Measurements from ENCODE around the gene GTPBP6.
"Not testable (repeated sequence)": the region's sequence is repeated elsewhere in the genome, so short reads cannot be mapped to it uniquely, and the experiment has no call there.

The GTPBP6 gene

DNA sequence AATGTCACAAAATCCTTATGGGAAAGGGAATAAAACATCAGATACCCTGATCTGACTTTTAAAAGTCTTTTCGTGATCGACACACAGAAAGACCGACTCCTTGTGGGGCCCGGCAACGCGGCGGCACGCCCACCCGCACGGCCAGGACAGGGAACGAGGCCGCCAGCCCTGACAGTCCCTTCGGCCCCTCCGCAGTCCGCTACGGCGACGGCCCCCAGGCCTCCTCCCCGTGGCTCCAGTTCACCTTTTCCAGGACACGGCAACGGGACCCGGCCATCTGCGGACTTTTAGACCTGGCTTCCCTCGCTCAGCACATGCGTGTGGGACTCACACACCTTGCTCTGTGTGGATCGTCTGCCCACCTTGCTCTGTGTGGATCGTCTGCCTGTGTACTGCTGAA is 33.6 kb upstream of the GTPBP6 start:
- DNase-seq (ENCODE audit: low read depth): no peak
- H3K4me3 ChIP-seq (ENCODE audit: low read depth, low read length): no peak overlapping the region
- TF ChIP-seq MYC (IDR thresholded peaks at IDR 0.05; ENCODE audit: low read depth, low read length) (no peak), POLR2A (IDR thresholded peaks at IDR 0.05; ENCODE audit: extremely low read depth, insufficient read length) (no peak)
- TF ChIP-seq, protein P1, sequence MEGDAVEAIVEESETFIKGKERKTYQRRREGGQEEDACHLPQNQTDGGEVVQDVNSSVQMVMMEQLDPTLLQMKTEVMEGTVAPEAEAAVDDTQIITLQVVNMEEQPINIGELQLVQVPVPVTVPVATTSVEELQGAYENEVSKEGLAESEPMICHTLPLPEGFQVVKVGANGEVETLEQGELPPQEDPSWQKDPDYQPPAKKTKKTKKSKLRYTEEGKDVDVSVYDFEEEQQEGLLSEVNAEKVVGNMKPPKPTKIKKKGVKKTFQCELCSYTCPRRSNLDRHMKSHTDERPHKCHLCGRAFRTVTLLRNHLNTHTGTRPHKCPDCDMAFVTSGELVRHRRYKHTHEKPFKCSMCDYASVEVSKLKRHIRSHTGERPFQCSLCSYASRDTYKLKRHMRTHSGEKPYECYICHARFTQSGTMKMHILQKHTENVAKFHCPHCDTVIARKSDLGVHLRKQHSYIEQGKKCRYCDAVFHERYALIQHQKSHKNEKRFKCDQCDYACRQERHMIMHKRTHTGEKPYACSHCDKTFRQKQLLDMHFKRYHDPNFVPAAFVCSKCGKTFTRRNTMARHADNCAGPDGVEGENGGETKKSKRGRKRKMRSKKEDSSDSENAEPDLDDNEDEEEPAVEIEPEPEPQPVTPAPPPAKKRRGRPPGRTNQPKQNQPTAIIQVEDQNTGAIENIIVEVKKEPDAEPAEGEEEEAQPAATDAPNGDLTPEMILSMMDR (IDR thresholded peaks at IDR 0.05; ENCODE audit: low read depth, low read length): no peak
- TF ChIP-seq, protein P2, sequence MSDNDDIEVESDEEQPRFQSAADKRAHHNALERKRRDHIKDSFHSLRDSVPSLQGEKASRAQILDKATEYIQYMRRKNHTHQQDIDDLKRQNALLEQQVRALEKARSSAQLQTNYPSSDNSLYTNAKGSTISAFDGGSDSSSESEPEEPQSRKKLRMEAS (IDR thresholded peaks at IDR 0.05; ENCODE audit: low read depth, low read length): no peak

DNA sequence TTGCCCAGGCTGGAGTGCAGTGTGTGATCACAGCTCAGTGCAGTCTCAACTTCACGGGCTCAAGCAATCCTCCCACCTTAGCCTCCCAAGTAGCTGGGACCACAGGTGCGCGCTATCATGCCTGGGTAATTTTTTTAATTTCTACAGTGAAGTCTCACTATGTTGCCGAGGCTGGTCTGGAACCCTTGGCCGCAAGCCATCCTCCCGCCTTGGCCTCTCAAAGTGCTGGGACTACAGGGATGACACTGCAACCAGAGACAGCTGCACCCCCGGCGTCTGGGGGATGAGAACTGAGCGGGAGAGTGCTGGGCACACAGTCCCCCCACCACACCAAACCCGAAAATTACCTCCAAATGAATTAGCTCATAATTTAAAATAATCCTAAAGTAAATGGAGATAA is 33.1 kb upstream of the GTPBP6 start:
- DNase-seq (ENCODE audit: low read depth): no peak
- no peak overlapping the region for H3K4me3 ChIP-seq (ENCODE audit: low read depth, low read length)
- TF ChIP-seq, protein P2 (IDR thresholded peaks at IDR 0.05; ENCODE audit: low read depth, low read length): no peak
- TF ChIP-seq, protein P1 (IDR thresholded peaks at IDR 0.05; ENCODE audit: low read depth, low read length): no peak
- TF ChIP-seq MYC (IDR thresholded peaks at IDR 0.05; ENCODE audit: low read depth, low read length) (no peak), POLR2A (IDR thresholded peaks at IDR 0.05; ENCODE audit: extremely low read depth, insufficient read length) (no peak)

DNA sequence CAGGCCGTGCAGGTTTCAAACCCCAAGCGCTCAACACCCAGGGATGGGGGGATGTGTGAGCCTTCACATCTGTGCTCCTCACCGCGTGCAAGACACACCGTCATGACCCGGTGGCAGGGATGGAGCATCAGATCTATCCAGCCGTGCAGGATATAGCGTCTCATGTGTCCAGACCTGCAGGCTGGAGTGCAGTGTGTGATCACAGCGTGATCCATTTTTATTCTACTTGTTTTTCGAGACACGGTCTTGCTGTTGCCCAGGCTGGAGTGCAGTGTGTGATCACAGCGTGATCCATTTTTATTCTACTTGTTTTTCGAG is 32.7 kb upstream of the GTPBP6 start:
- not testable (repeated sequence) for DNase-seq (ENCODE audit: low read depth); H3K4me3 ChIP-seq (ENCODE audit: low read depth, low read length)

DNA sequence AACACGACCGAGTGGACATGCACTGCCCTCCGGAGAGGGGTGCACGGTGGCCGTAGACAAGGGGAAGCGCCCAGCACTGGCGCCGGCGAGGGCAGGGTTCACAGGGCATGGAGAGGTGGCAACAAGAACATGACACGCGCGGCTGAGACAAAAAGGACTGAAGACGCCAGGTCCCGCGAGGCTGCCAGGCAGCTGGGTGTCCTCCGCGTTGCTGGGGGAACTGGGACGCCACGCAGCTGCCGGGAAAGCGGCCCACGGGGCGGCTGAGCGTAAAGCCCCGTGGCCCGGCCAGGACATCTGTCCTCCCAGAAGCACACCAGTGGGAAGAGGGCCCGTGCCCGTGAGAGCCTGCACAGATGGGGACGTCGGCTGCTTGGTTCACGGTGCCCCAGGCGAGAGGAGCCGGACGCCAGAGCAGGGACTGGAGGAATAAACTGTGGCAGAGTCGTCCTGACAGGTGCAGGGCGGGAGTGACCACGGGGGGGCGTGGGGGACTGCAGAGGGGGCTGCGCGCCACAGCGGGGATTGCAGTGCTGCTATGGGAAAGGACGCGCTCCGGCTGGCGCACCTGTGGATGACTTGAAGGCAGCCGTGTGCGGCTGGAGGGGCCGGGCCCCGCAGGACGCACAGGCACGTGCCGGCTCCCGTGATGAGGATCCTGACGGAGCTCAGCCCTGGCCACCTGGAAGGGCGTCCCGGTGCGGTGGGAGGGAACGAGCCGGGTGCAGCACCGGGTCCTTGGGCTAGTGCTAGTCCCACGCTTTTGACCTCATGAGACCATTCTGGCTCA is 32.1 kb upstream of the GTPBP6 start:
- DNase-seq (ENCODE audit: low read depth): no peak
- TF ChIP-seq, protein P1 (IDR thresholded peaks at IDR 0.05; ENCODE audit: low read depth, low read length): no peak
- no peak overlapping the region for H3K4me3 ChIP-seq (ENCODE audit: low read depth, low read length)

DNA sequence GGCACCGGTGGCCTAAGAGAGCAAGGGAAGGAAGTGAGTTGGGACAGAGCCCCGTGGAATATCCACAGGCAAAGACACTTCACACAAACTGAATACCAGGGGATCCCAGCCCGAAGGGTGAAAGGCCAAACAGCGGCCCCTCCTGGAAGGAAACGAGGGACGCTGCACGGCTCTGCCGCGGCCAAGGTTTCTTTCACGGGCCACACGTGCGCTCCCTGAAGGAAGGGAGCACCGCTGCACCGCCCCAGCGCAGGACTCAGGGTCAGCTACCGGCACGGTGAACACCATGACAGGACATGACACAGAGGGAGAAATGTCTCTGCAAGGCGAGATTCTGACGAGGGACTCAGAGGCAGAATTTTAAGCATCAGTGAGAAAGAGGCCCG is 31.5 kb upstream of the GTPBP6 start:
- H3K4me3 ChIP-seq (ENCODE audit: low read depth, low read length): no peak overlapping the region
- no peak for DNase-seq (ENCODE audit: low read depth)
- TF ChIP-seq MYC (IDR thresholded peaks at IDR 0.05; ENCODE audit: low read depth, low read length) (no peak), POLR2A (IDR thresholded peaks at IDR 0.05; ENCODE audit: extremely low read depth, insufficient read length) (no peak)
- TF ChIP-seq, protein P2 (IDR thresholded peaks at IDR 0.05; ENCODE audit: low read depth, low read length): no peak
- TF ChIP-seq, protein P1 (IDR thresholded peaks at IDR 0.05; ENCODE audit: low read depth, low read length): no peak

DNA sequence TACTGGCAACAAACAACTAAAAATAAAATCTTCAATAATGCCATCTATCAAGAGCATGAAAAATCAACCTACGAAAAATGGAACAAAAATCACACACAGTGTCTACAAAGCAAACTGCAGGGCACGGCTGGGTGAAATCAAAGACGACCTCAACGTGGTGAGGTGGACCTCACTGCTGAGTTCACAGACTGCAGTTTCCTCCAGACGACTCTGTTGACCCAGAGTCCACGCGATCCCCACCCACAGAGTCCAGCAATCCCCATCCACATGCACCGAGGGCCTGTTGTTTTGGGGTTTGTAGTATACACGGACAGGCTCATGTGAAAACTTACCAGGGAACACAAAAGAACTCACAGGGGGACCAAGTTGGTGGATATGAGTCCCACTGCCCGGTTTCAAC is 31.1 kb upstream of the GTPBP6 start:
- TF ChIP-seq POLR2A (IDR thresholded peaks at IDR 0.05; ENCODE audit: extremely low read depth, insufficient read length) (no peak), MYC (IDR thresholded peaks at IDR 0.05; ENCODE audit: low read depth, low read length) (no peak)
- TF ChIP-seq, protein P1 (IDR thresholded peaks at IDR 0.05; ENCODE audit: low read depth, low read length): no peak
- TF ChIP-seq, protein P2 (IDR thresholded peaks at IDR 0.05; ENCODE audit: low read depth, low read length): no peak
- no peak for DNase-seq (ENCODE audit: low read depth)

More for the DNA sequence above, 31.1 kb upstream of the GTPBP6 start:
- H3K4me3 ChIP-seq (ENCODE audit: low read depth, low read length): no peak overlapping the region

All from NB4 (cell line).